HG03354 (cell line): ENCODE data around the gene CBX5.
"Not testable (repeated sequence)": the region's sequence is repeated elsewhere in the genome, so short reads cannot be mapped to it uniquely, and the experiment has no call there.

ENCODE experiments used
- ATAC-seq: cut with Tn5 transposase; IDR thresholded peaks from one replicate; pipeline ENCODE4 v1.9.1; 2021; ENCODE audit warnings: mild to moderate bottlenecking; ENCODE audit not compliant: unreplicated experiment, poor library complexity, severe bottlenecking

Gene CBX5

DNA sequence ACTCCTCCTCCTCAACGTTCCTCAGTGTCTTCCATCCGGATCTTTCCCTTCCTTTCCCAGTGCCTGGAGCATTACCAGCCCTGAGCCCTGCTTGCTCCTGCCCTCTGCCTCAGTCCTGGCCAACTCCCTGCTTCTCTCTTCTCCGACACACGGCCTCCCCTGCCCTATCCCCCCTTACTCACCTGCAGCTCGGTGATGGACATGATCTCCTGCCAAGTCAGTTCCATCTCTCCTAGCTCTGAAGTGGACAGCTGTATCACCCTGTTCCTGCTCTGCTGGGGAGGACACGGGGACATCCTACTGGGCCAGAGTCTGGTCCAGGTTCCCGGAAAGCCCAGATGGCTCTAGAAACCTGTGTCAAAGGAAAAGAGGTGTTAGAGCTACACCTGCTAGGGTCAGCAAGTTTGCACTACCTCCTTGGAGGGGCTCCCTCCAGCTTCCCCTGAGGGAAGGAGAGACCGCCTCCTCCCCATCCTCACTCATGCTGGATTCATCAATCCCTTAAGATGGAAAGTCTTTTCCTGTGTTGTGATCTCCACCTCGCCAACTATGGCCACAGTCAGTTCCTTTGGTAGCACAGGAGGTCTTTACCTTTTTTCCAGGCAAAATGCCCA is 15.1 kb upstream of the CBX5 start:
- ATAC-seq: no peak

GRCh38 chr12:54294152-54294952 is 14.4 kb upstream of the CBX5 start:
- ATAC-seq: peak; percentile 58

GRCh38 chr12:54292931-54293241 is 13.0 kb upstream of the CBX5 start:
- no peak for ATAC-seq

DNA sequence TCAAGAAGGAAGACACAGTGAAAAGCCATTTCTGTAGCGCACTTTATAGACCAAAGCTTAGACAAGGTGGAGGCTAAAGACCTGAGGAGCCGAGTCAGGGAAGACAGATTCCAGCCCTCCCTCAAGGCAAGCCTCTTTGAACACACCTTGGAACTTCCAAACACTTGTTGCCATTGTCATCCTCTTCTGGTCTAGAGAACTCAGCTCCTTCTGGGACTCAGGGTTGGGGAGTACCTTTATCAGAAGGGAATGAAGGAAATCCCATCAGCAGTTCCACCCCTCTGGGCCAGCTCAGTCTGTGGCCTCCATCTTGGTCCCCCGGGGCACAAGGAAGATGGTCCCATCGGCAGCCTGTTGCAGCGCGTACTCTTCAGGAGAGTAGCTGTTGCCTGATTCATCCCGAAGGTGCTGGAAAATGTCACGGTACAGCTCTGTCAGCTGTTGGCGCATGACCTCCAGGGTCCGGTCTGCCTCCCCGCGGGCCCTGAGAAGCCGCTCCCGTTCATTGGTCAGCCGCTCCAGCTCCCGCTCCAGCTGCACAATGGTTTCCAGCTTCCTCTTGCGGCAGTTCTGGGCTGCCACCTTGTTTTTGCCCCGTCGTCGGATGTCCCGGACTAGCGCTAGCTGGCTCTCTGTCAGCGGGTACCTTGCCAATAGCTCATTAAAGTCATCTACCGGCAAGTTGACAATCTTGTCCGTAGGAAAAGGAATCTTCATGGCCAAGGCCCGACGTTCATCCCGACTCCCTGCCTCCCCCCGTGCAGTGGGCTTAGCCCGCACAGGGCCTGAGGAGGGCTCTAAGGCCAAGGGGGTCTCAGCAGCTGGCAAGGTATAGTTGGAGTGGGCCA is 12.4 kb upstream of the CBX5 start:
- ATAC-seq: no peak

DNA sequence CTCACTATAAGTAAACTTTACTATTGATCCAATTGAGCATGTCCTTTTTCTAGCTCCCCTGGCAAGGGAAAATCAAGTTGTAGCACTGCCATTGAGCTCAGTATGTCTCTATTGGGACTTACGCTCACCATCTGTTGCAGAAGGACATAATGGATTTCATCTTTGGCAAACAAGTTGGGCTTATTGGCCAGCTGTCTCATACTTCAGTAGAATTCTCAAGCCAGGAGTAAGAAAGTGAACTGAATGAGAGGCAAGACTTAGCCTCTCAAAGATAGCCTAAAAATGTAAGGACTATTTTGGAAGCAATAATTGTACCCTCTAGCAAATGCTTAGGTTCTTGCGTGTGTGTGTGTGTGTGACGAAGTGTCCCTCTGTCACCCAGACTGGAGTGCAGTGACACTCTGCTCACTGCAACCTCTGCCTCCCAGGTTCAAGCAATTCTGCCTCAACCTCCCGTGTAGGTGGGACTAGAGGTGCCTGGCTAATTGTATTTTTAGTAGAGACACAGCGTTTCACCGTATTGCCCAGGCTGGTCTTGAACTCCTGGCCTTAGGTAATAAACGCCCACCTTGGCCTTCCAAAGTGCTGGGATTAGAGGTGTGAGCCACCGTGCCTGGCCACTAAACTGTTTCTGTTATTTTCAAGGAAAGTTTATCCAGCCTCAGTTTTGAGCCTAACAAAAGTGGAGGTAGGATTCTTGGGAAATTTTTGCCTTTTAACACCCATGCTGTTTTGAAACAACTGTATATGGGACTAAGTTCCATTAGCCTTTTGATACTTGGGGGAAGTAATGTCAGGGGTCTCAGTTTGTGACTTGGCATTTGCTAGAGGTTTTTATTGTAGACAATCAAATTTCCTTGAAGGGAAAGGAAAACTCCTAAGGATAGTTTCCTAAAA is 7.6 kb upstream of the CBX5 start:
- no peak for ATAC-seq

GRCh38 chr12:54286042-54287030 is 6.4 kb upstream of the CBX5 start:
- no peak for ATAC-seq

- ATAC-seq: no peak
These were observed 5.5 kb upstream of the CBX5 start for GRCh38 chr12:54285150-54286041.

DNA sequence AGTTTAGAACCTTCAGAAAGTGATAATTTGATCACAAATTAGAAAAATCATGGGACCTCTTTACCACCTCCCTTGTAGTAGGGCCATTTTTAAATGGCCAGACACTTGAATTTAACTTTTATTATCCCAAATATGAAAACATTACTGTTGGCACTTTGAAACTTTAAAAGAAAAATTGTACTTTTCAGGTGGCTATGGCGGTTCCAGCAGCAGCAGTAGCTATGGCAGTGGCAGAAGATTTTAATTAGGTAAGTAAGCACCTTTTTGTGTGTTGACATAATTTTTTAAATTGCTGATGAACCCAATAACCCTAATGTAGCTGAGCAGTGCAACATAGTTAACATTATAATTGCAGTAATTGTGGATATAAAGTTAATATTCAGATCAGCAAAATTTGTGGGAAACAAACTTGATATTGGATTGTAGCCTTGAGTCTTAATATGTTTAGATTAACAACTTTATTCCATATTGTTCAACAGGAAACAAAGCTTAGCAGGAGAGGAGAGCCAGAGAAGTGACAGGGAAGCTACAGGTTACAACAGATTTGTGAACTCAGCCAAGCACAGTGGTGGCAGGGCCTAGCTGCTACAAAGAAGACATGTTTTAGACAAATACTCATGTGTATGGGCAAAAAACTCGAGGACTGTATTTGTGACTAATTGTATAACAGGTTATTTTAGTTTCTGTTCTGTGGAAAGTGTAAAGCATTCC is 4.3 kb upstream of the CBX5 start:
- not testable (repeated sequence) for ATAC-seq

- no peak for ATAC-seq
These were observed 3.1 kb upstream of the CBX5 start for GRCh38 chr12:54282949-54283593.

GRCh38 chr12:54281694-54282093 is 1.8 kb upstream of the CBX5 start:
- ATAC-seq: not testable (repeated sequence)

- not testable (repeated sequence) for ATAC-seq
These were observed 1.3 kb upstream of the CBX5 start for GRCh38 chr12:54281261-54281638.

- peak; percentile 86 for ATAC-seq
These were observed 742 bp upstream of the CBX5 start, which contains the start of gene HNRNPA1 for GRCh38 chr12:54280468-54281260. HNRNPA1 (plus strand) TSS chr12:54280726; CDS start chr12:54280808, 82 bp downstream.

GRCh38 chr12:54279227-54279631 is 693 bp downstream of the CBX5 start:
- ATAC-seq: no peak

GRCh38 chr12:54277823-54278276 is 2.1 kb downstream of the CBX5 start:
- no peak for ATAC-seq

- ATAC-seq: no peak
These were observed 3.6 kb downstream of the CBX5 start for GRCh38 chr12:54276368-54276767.

DNA sequence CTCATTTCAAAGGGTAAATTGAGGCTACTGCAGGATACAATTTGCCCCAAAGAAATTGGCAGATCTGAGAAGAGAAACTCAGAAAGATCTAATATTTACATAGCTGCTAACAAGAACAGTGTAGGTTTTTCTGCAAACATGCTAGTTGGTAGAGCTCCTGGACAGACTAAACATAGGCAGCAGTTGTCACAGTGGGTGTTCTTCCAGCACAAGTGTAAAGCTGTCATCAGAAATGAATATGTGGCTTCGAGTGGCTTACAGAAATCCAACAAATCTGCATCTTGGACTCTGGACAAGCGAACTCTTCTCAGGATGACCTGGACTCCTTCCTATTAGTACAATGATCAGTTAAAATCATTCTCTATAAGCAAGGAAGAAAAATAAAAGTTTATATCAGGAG is 5.9 kb downstream of the CBX5 start:
- no peak for ATAC-seq
